Neural cell (in vitro differentiated cells): ENCODE measurements around the gene GRIN3B. TPM values are rescaled to one million over a fixed set of nuclear protein-coding genes. Genes with fewer than 3 reads are reported as not detected.

Experiments
- H2AFZ ChIP-seq: fragments of 200-600, 300-800 bp; sonication (generic), shearing (Covaris generic); 2 replicates; pipeline ENCODE4 v1.6.0; 2014; ENCODE audit warnings: low read depth, mild to moderate bottlenecking, antibody characterized with exemption, low read length, moderate library complexity
- H3F3A ChIP-seq: fragments of 200-600 bp; shearing (Covaris generic); 2 replicates; pipeline ENCODE4 v1.6.1; 2016; ENCODE audit warnings: mild to moderate bottlenecking, moderate library complexity, mixed read lengths, antibody characterized with exemption, low read length; ENCODE audit not compliant: insufficient read depth, poor library complexity, severe bottlenecking
- H3K27ac ChIP-seq: fragments of 200-600, 300-800 bp; sonication (generic), shearing (Covaris generic); 2 replicates; pipeline ENCODE4 v1.5.1; 2014; ENCODE audit warnings: mild to moderate bottlenecking, low read length, moderate library complexity
- H3K27me3 ChIP-seq: fragments of 300-800, 200-600 bp; sonication (generic), shearing (Covaris generic); 2 replicates; pipeline ENCODE4 v1.6.0; 2014; ENCODE audit warnings: mild to moderate bottlenecking, low read depth, low read length, moderate library complexity; ENCODE audit not compliant: insufficient read depth
- H3K36me3 ChIP-seq: fragments of 300-800, 200-600 bp; sonication (generic), shearing (Covaris generic); 2 replicates; pipeline ENCODE4 v1.5.1; 2014; ENCODE audit warnings: mild to moderate bottlenecking, antibody characterized with exemption, low read length, moderate library complexity; ENCODE audit not compliant: insufficient read depth
- H3K4me2 ChIP-seq: fragments of 300-800, 200-600 bp; sonication (generic), shearing (Covaris generic); 2 replicates; pipeline ENCODE4 v1.6.0; 2014; ENCODE audit warnings: mild to moderate bottlenecking, low read length
- H3K4me3 ChIP-seq: fragments of 300-800, 200-600 bp; sonication (generic), shearing (Covaris generic); 2 replicates; pipeline ENCODE4 v1.5.1; 2014; ENCODE audit warnings: mild to moderate bottlenecking, low read length, moderate library complexity
- H3K79me2 ChIP-seq: fragments of 200-600 bp; shearing (Covaris generic); replicated peaks from 2 replicates; pipeline ENCODE4 v1.6.0; 2014; ENCODE audit warnings: mild to moderate bottlenecking, low read length, moderate library complexity; ENCODE audit not compliant: insufficient read depth
- H3K9ac ChIP-seq: fragments of 300-800, 200-600 bp; sonication (generic), shearing (Covaris generic); 2 replicates; pipeline ENCODE4 v1.6.1; 2016; ENCODE audit warnings: mild to moderate bottlenecking, low read length, mixed read lengths
- H3K9me2 ChIP-seq: fragments of 200-600 bp; shearing (Covaris generic); 2 replicates; pipeline ENCODE4 v1.6.1; 2016; ENCODE audit warnings: mild to moderate bottlenecking, low read length, mixed read lengths; ENCODE audit not compliant: insufficient read depth
- H3K9me3 ChIP-seq: fragments of 200-600, 300-800 bp; sonication (generic), shearing (Covaris generic); 2 replicates; pipeline ENCODE4 v1.6.1; 2016; ENCODE audit warnings: mild to moderate bottlenecking, mixed run types, low read length, moderate library complexity, mixed read lengths
- H4K20me1 ChIP-seq: fragments of 200-600 bp; shearing (Covaris generic); 2 replicates; pipeline ENCODE4 v1.6.1; 2016; ENCODE audit warnings: mild to moderate bottlenecking, mixed run types; ENCODE audit not compliant: insufficient read depth
- EP300 ChIP-seq: fragments of 450-650 bp; conservative IDR thresholded peaks from 2 replicates; pipeline ENCODE4 v1.6.1; 2014; ENCODE audit warnings: antibody characterized with exemption, mild to moderate bottlenecking, moderate library complexity; ENCODE audit not compliant: poor library complexity, severe bottlenecking
- EZH2 ChIP-seq: fragments of 200-600, 300-800 bp; shearing (Covaris generic), sonication (generic); IDR thresholded peaks from 2 replicates; pipeline ENCODE4 v1.6.1; 2014; ENCODE audit warnings: antibody characterized with exemption, low read length, borderline replicate concordance, mild to moderate bottlenecking; ENCODE audit not compliant: insufficient read depth, poor library complexity, severe bottlenecking
- MXI1 ChIP-seq: fragments of 450-650 bp; conservative IDR thresholded peaks from 2 replicates; pipeline ENCODE4 v1.6.1; 2014; ENCODE audit warnings: antibody characterized with exemption, mild to moderate bottlenecking; ENCODE audit not compliant: poor library complexity, severe bottlenecking
- POLR2AphosphoS5 ChIP-seq: IDR thresholded peaks from 2 replicates; pipeline ENCODE4 v1.6.1; 2012
- RAD21 ChIP-seq: fragments of 450-650 bp; conservative IDR thresholded peaks from 2 replicates; pipeline ENCODE4 v1.6.1; 2014; ENCODE audit warnings: antibody characterized with exemption, mild to moderate bottlenecking, moderate library complexity
- SMC3 ChIP-seq: fragments of 450-650 bp; conservative IDR thresholded peaks from 2 replicates; pipeline ENCODE4 v1.6.1; 2014; ENCODE audit warnings: antibody characterized with exemption, mild to moderate bottlenecking, moderate library complexity; ENCODE audit not compliant: poor library complexity
- TAF1 ChIP-seq: IDR thresholded peaks from 2 replicates; pipeline ENCODE4 v1.6.1; 2012; ENCODE audit warnings: low read depth
- polyA plus RNA-seq: library from polyadenylated mRNA; depleted of rRNA; stranded (reverse); fragments of >200 nt; gene quantifications from 2 replicates; pipeline ENCODE4 v1.2.3, GENCODE V29; 2014
- TF ChIP-seq, protein P1 (sequence below): fragments of 450-650 bp; IDR thresholded peaks from 2 replicates; pipeline ENCODE4 v1.5.1; 2014; ENCODE audit warnings: antibody characterized with exemption, mild to moderate bottlenecking, moderate library complexity; ENCODE audit not compliant: poor library complexity, severe bottlenecking
- TF ChIP-seq, protein P2 (sequence below): IDR thresholded peaks from 2 replicates; pipeline ENCODE4 v1.6.1; 2012; ENCODE audit warnings: borderline replicate concordance

The GRIN3B gene
- polyA plus RNA-seq, 1 donor from 2014 or later = 0.46 TPM

DNA sequence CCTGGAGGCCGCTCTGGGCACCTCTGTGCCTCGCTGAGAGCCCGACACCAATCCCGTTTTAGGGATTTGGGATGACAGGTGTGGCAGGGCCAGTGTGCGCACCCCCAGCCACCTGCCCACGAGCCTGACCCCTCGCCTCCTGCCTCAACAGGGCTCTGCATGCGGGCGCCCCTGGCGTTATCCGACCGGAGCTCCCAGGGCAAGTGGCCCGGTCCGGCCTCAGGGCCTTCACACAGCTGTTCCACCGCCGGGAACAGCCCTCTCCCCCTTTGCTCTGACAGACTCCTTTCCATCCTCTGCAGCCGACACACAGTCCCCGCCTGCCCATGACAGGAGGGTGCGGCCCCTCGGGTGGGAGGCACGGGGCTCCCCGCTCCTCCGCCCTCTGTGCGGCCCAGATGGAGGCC lies 23.2 kb upstream of the GRIN3B start:
- H3K27ac ChIP-seq = no peak overlapping the region
- H3K9ac ChIP-seq = no peak overlapping the region
- no peaks in the 10 kb centered on the region for H3K27me3 ChIP-seq
- TF ChIP-seq TAF1 (no peak), EZH2 (no peak), EP300 (no peak), RAD21 (no peak), POLR2AphosphoS5 (no peak), MXI1 (no peak), SMC3 (no peak)
- TF ChIP-seq, protein P1, sequence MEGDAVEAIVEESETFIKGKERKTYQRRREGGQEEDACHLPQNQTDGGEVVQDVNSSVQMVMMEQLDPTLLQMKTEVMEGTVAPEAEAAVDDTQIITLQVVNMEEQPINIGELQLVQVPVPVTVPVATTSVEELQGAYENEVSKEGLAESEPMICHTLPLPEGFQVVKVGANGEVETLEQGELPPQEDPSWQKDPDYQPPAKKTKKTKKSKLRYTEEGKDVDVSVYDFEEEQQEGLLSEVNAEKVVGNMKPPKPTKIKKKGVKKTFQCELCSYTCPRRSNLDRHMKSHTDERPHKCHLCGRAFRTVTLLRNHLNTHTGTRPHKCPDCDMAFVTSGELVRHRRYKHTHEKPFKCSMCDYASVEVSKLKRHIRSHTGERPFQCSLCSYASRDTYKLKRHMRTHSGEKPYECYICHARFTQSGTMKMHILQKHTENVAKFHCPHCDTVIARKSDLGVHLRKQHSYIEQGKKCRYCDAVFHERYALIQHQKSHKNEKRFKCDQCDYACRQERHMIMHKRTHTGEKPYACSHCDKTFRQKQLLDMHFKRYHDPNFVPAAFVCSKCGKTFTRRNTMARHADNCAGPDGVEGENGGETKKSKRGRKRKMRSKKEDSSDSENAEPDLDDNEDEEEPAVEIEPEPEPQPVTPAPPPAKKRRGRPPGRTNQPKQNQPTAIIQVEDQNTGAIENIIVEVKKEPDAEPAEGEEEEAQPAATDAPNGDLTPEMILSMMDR = no peak
- TF ChIP-seq, protein P2, sequence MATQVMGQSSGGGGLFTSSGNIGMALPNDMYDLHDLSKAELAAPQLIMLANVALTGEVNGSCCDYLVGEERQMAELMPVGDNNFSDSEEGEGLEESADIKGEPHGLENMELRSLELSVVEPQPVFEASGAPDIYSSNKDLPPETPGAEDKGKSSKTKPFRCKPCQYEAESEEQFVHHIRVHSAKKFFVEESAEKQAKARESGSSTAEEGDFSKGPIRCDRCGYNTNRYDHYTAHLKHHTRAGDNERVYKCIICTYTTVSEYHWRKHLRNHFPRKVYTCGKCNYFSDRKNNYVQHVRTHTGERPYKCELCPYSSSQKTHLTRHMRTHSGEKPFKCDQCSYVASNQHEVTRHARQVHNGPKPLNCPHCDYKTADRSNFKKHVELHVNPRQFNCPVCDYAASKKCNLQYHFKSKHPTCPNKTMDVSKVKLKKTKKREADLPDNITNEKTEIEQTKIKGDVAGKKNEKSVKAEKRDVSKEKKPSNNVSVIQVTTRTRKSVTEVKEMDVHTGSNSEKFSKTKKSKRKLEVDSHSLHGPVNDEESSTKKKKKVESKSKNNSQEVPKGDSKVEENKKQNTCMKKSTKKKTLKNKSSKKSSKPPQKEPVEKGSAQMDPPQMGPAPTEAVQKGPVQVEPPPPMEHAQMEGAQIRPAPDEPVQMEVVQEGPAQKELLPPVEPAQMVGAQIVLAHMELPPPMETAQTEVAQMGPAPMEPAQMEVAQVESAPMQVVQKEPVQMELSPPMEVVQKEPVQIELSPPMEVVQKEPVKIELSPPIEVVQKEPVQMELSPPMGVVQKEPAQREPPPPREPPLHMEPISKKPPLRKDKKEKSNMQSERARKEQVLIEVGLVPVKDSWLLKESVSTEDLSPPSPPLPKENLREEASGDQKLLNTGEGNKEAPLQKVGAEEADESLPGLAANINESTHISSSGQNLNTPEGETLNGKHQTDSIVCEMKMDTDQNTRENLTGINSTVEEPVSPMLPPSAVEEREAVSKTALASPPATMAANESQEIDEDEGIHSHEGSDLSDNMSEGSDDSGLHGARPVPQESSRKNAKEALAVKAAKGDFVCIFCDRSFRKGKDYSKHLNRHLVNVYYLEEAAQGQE = no peak
- H3F3A ChIP-seq = no peaks in the 10 kb centered on the region
- H3K9me3 ChIP-seq = no peaks in the 10 kb centered on the region
- no peak overlapping the region for H3K4me3 ChIP-seq
- no peak overlapping the region for H3K4me2 ChIP-seq
- H4K20me1 ChIP-seq = no peaks in the 10 kb centered on the region
- H3K36me3 ChIP-seq = no peaks in the 10 kb centered on the region
- H3K79me2 ChIP-seq = no peaks in the 10 kb centered on the region
- H3K9me2 ChIP-seq = no peaks in the 10 kb centered on the region
- no peak overlapping the region for H2AFZ ChIP-seq

DNA sequence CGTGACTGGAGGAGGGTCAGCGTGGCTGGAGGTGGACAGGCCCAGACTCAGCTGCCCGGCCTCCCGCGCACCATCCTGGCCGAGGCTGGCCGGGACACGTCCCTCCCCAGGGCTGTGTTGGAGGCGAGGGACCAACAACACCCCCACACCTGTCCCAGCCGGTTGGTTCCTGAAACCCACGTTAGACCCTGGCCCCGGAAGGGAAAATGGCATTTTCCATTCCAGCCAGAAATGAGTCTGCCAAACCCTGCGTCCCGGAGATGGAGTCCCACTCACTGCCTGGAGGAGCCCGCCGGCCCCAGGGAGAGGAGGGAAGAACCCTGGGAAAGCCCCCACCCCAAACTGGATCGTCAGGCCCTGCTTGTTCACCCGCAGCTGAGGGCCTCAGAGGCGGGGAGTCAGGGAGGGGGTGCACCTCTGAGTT lies 20.9 kb upstream of the GRIN3B start:
- no peaks in the 10 kb centered on the region for H4K20me1 ChIP-seq
- no peaks in the 10 kb centered on the region for H3K9me2 ChIP-seq
- H3K4me3 ChIP-seq = no peak overlapping the region
- H3K79me2 ChIP-seq = no peaks in the 10 kb centered on the region
- no peaks in the 10 kb centered on the region for H3K27me3 ChIP-seq
- no peak overlapping the region for H3K27ac ChIP-seq
- TF ChIP-seq EZH2 (no peak), RAD21 (no peak), EP300 (no peak), POLR2AphosphoS5 (no peak), SMC3 (no peak), TAF1 (no peak), MXI1 (no peak)
- TF ChIP-seq, protein P1 = no peak
- TF ChIP-seq, protein P2 = no peak
- H2AFZ ChIP-seq = no peak overlapping the region
- no peak overlapping the region for H3K9ac ChIP-seq
- no peaks in the 10 kb centered on the region for H3K36me3 ChIP-seq
- H3K4me2 ChIP-seq = no peak overlapping the region
- no peaks in the 10 kb centered on the region for H3K9me3 ChIP-seq
- no peaks in the 10 kb centered on the region for H3F3A ChIP-seq
